GM18505 (cell line): ENCODE data around the gene ABCG5.
A peak's percentile ranks its signal among the peaks of the same experiment; 100 is the strongest.

ENCODE experiments used
- ATAC-seq: cut with Tn5 transposase; IDR thresholded peaks from one replicate; pipeline ENCODE4 v1.9.1; 2021; ENCODE audit not compliant: unreplicated experiment
- POLR2A ChIP-seq: IDR thresholded peaks from 4 replicates; pipeline ENCODE4 v1.6.1; 2011; ENCODE audit warnings: borderline replicate concordance; ENCODE audit not compliant: insufficient read depth, insufficient read length; ENCODE audit errors: extremely low read depth

Gene ABCG5

GRCh38 chr2:43788646-43789045 is 50.0 kb downstream of the ABCG5 start:
- ATAC-seq = no peak
- no peak for TF ChIP-seq POLR2A

- TF ChIP-seq POLR2A = no peak
- no peak for ATAC-seq
These were observed 50.7 kb downstream of the ABCG5 start for GRCh38 chr2:43787895-43788294.

- TF ChIP-seq POLR2A = no peak
- ATAC-seq = no peak
These were observed 60.4 kb downstream of the ABCG5 start for GRCh38 chr2:43778233-43778632.

- no peak for ATAC-seq
- no peak for TF ChIP-seq POLR2A
These were observed 61.2 kb downstream of the ABCG5 start for GRCh38 chr2:43777306-43777926.

GRCh38 chr2:43776324-43776723 is 62.3 kb downstream of the ABCG5 start:
- no peak for ATAC-seq
- no peak for TF ChIP-seq POLR2A

GRCh38 chr2:43774617-43775016 is 64.0 kb downstream of the ABCG5 start:
- ATAC-seq = no peak
- TF ChIP-seq POLR2A = no peak

GRCh38 chr2:43773876-43774613 is 64.6 kb downstream of the ABCG5 start, which contains the start of gene DYNC2LI1:
Gene DYNC2LI1 (plus strand): TSS chr2:43774039. CDS start chr2:43774139, 100 bp downstream.
- peak; percentile 48 for TF ChIP-seq POLR2A
- ATAC-seq = peak; percentile 99

- TF ChIP-seq POLR2A = no peak
- no peak for ATAC-seq
These were observed 72.6 kb downstream of the ABCG5 start for GRCh38 chr2:43766006-43766405.

GRCh38 chr2:43764086-43764705 is 74.4 kb downstream of the ABCG5 start:
- no peak for TF ChIP-seq POLR2A
- ATAC-seq = no peak

- ATAC-seq = no peak
- no peak for TF ChIP-seq POLR2A
These were observed 75.5 kb downstream of the ABCG5 start for GRCh38 chr2:43763091-43763490.
